Trophoblast cell (in vitro differentiated cells and primary cell): ENCODE data around the gene MYO18A.

ENCODE experiments used
- DNase-seq, 2 donors: peaks; one replicate each; pipeline ENCODE4 v3.0.0-alpha.2; 2016
- H2AFZ ChIP-seq: 2 replicates; pipeline ENCODE4 v1.6.1; 2013; ENCODE audit warnings: low read length, moderate library complexity, mild to moderate bottlenecking; ENCODE audit not compliant: insufficient read depth, poor library complexity
- H2AK5ac ChIP-seq: 2 replicates; pipeline ENCODE4 v1.6.1; 2013; ENCODE audit warnings: mild to moderate bottlenecking, low read length
- H2BK120ac ChIP-seq: 2 replicates; pipeline ENCODE4 v1.6.1; 2013; ENCODE audit warnings: low read length, mild to moderate bottlenecking, moderate library complexity; ENCODE audit not compliant: insufficient read depth, poor library complexity
- H2BK12ac ChIP-seq: 2 replicates; pipeline ENCODE4 v1.6.1; 2013; ENCODE audit warnings: mild to moderate bottlenecking, low read length, moderate library complexity
- H2BK5ac ChIP-seq: 2 replicates; pipeline ENCODE4 v1.6.1; 2013; ENCODE audit warnings: low read length, low read depth, moderate library complexity, mild to moderate bottlenecking; ENCODE audit not compliant: poor library complexity
- H3K14ac ChIP-seq: 2 replicates; pipeline ENCODE4 v1.6.1; 2013; ENCODE audit warnings: mild to moderate bottlenecking, low read length
- H3K18ac ChIP-seq: 2 replicates; pipeline ENCODE4 v1.6.1; 2013; ENCODE audit warnings: mild to moderate bottlenecking, low read length
- H3K23ac ChIP-seq: 2 replicates; pipeline ENCODE4 v1.6.1; 2013; ENCODE audit warnings: low read length
- H3K27ac ChIP-seq: 2 replicates; pipeline ENCODE4 v1.5.1; 2013; ENCODE audit warnings: low read depth, mild to moderate bottlenecking, inconsistent platforms, low read length, moderate library complexity
- H3K27me3 ChIP-seq: 2 replicates; pipeline ENCODE4 v1.6.1; 2013; ENCODE audit warnings: inconsistent platforms, mild to moderate bottlenecking, low read length, moderate library complexity; ENCODE audit not compliant: insufficient read depth
- H3K36me3 ChIP-seq, 2 experiments: 1 replicate in 1 of 2; 2 replicates in 1 of 2; pipeline ENCODE4 v1.6.1; 2013; ENCODE audit warnings: low read length in 2 of 2, mild to moderate bottlenecking in 2 of 2, moderate library complexity in 1 of 2; ENCODE audit not compliant: insufficient read depth in 2 of 2, control insufficient read depth in 1 of 2
- H3K4ac ChIP-seq: 2 replicates; pipeline ENCODE4 v1.6.1; 2013; ENCODE audit warnings: low read depth, mild to moderate bottlenecking, low read length, moderate library complexity
- H3K4me1 ChIP-seq, 2 experiments: 1 replicate in 1 of 2; 2 replicates in 1 of 2; pipeline ENCODE4 v1.6.1; 2013; ENCODE audit warnings: low read length in 2 of 2, mild to moderate bottlenecking in 2 of 2, moderate library complexity in 1 of 2; ENCODE audit not compliant: insufficient read depth in 2 of 2, control insufficient read depth in 1 of 2
- H3K4me2 ChIP-seq: 2 replicates; pipeline ENCODE4 v1.6.1; 2013; ENCODE audit warnings: inconsistent platforms, mild to moderate bottlenecking, low read length, moderate library complexity
- H3K4me3 ChIP-seq: 2 replicates; pipeline ENCODE4 v1.5.1; 2013; ENCODE audit warnings: mild to moderate bottlenecking, low read depth, low read length, inconsistent platforms
- H3K79me1 ChIP-seq: one replicate; pipeline ENCODE4 v1.6.1; 2013; ENCODE audit warnings: low read length
- H3K79me2 ChIP-seq: 2 replicates; pipeline ENCODE4 v1.6.1; 2013; ENCODE audit warnings: low read length, mild to moderate bottlenecking; ENCODE audit not compliant: control insufficient read depth, insufficient read depth, poor library complexity
- H3K9ac ChIP-seq: 2 replicates; pipeline ENCODE4 v1.6.1; 2013; ENCODE audit warnings: mild to moderate bottlenecking, low read length
- H3K9me3 ChIP-seq: 2 replicates; pipeline ENCODE4 v1.6.1; 2013; ENCODE audit warnings: low read depth, mild to moderate bottlenecking, control low read depth, inconsistent platforms, low read length; ENCODE audit not compliant: insufficient read depth
- H4K12ac ChIP-seq: 2 replicates; pipeline ENCODE4 v1.6.1; 2013; ENCODE audit warnings: low read depth, mild to moderate bottlenecking, low read length, moderate library complexity
- H4K8ac ChIP-seq: 2 replicates; pipeline ENCODE4 v1.6.1; 2013; ENCODE audit warnings: low read depth, mild to moderate bottlenecking, low read length, moderate library complexity
- H4K91ac ChIP-seq: one replicate; pipeline ENCODE4 v1.6.1; 2013; ENCODE audit warnings: low read depth, mild to moderate bottlenecking, low read length, moderate library complexity
- WGBS: extraction: QIAGEN DNeasy Blood & Tissue Kit; methylation state at CpG from one replicate; pipeline ENCODE4 v1.1.7; 2013; ENCODE audit warnings: missing lambda C conversion rate; ENCODE audit not compliant: insufficient read length, insufficient coverage; ENCODE audit errors: extremely low coverage; 5-methylcytosine and 5-hydroxymethylcytosine counted together

The MYO18A gene

GRCh38 chr17:29041571-29041970 lies 138.6 kb downstream of the MYO18A start:
- no peaks in the 10 kb centered on the region for H3K9me3 ChIP-seq
- H4K12ac ChIP-seq, result no peak overlapping the region
- no peak overlapping the region for H4K91ac ChIP-seq
- H3K27me3 ChIP-seq, result no peaks in the 10 kb centered on the region
- no peak overlapping the region for H3K18ac ChIP-seq
- no peak overlapping the region for H2AFZ ChIP-seq
- no peak overlapping the region for H3K4me2 ChIP-seq
- no peaks in the 10 kb centered on the region for H3K36me3 ChIP-seq
- H3K4ac ChIP-seq, result no peak overlapping the region
- H3K4me1 ChIP-seq, result peaks cover 2 to 8% of the 10 kb centered on the region in 2 experiments
- H3K23ac ChIP-seq, result no peak overlapping the region
- WGBS, result no CpG with 5 or more reads among the region's 6 CpGs
- no peak overlapping the region for H2BK120ac ChIP-seq
- H2BK12ac ChIP-seq, result no peak overlapping the region
- DNase-seq, result no peak
- H3K79me1 ChIP-seq, result no peaks in the 10 kb centered on the region
- no peak overlapping the region for H3K14ac ChIP-seq
- H3K79me2 ChIP-seq, result no peaks in the 10 kb centered on the region
- no peak overlapping the region for H2AK5ac ChIP-seq
- no peak overlapping the region for H4K8ac ChIP-seq
- H3K9ac ChIP-seq, result no peak overlapping the region
- H3K27ac ChIP-seq, result no peak overlapping the region
- H2BK5ac ChIP-seq, result no peak overlapping the region
- no peak overlapping the region for H3K4me3 ChIP-seq

- no peak overlapping the region for H2AK5ac ChIP-seq
- H3K14ac ChIP-seq, result no peak overlapping the region
- no peaks in the 10 kb centered on the region for H3K27me3 ChIP-seq
- no peak overlapping the region for H3K27ac ChIP-seq
- no peak overlapping the region for H2BK12ac ChIP-seq
- H2BK120ac ChIP-seq, result no peak overlapping the region
- no peak overlapping the region for H3K23ac ChIP-seq
- H2AFZ ChIP-seq, result no peak overlapping the region
- WGBS, result no CpG with 5 or more reads among the region's 2 CpGs
- no peak overlapping the region for H3K4me3 ChIP-seq
- no peak overlapping the region for H2BK5ac ChIP-seq
- no peak overlapping the region for H3K4me2 ChIP-seq
- H3K4ac ChIP-seq, result no peak overlapping the region
- no peaks in the 10 kb centered on the region for H3K36me3 ChIP-seq
- H3K79me2 ChIP-seq, result no peaks in the 10 kb centered on the region
- peaks cover 2 to 7% of the 10 kb centered on the region in 2 experiments for H3K4me1 ChIP-seq
- no peaks in the 10 kb centered on the region for H3K9me3 ChIP-seq
- DNase-seq, result peak; percentile 95 to 96
- no peak overlapping the region for H3K9ac ChIP-seq
- no peak overlapping the region for H4K91ac ChIP-seq
- H4K8ac ChIP-seq, result no peak overlapping the region
- H3K79me1 ChIP-seq, result no peaks in the 10 kb centered on the region
- H4K12ac ChIP-seq, result no peak overlapping the region
- H3K18ac ChIP-seq, result no peak overlapping the region
Measured at GRCh38 chr17:29041091-29041490, 139.1 kb downstream of the MYO18A start.

- Histone ChIP-seq H3K27me3 (no peaks in the 10 kb centered on the region), H3K14ac (no peak overlapping the region), H2BK120ac (no peak overlapping the region), H3K4me3 (no peak overlapping the region), H3K4me2 (no peak overlapping the region), H3K23ac (no peak overlapping the region), H4K12ac (no peak overlapping the region), H3K79me2 (no peaks in the 10 kb centered on the region), H3K36me3 (no peaks in the 10 kb centered on the region), H3K4ac (no peak overlapping the region), H3K79me1 (no peaks in the 10 kb centered on the region), H4K91ac (peak overlapping the region; percentile 28), H2AK5ac (no peak overlapping the region), H2BK12ac (no peak overlapping the region), H3K18ac (no peak overlapping the region), H4K8ac (no peak overlapping the region), H2BK5ac (no peak overlapping the region), H3K9ac (no peak overlapping the region), H3K9me3 (no peaks in the 10 kb centered on the region), H3K27ac (no peak overlapping the region), H3K4me1 (peaks cover 0 to 7% of the 10 kb centered on the region in 2 experiments), H2AFZ (no peak overlapping the region)
- no CpG with 5 or more reads among the region's 13 CpGs for WGBS
- DNase-seq, result peak; percentile 61 to 73
Measured at GRCh38 chr17:29039764-29040598, 140.2 kb downstream of the MYO18A start.

- Histone ChIP-seq H2AFZ (no peak overlapping the region), H2BK5ac (no peak overlapping the region), H3K27me3 (no peaks in the 10 kb centered on the region), H2BK12ac (no peak overlapping the region), H4K8ac (no peak overlapping the region), H3K79me1 (no peaks in the 10 kb centered on the region), H3K4me2 (no peak overlapping the region), H3K9me3 (no peaks in the 10 kb centered on the region), H3K4me3 (no peak overlapping the region), H3K23ac (no peak overlapping the region), H4K12ac (no peak overlapping the region), H3K18ac (no peak overlapping the region), H2AK5ac (no peak overlapping the region), H3K27ac (no peak overlapping the region), H2BK120ac (no peak overlapping the region), H4K91ac (no peak overlapping the region), H3K36me3 (no peaks in the 10 kb centered on the region), H3K79me2 (no peaks in the 10 kb centered on the region), H3K4me1 (peaks cover 0 to 7% of the 10 kb centered on the region in 2 experiments), H3K14ac (no peak overlapping the region), H3K4ac (no peak overlapping the region), H3K9ac (no peak overlapping the region)
- whole genome bisulfite sequencing, result no CpG with 5 or more reads among the region's 15 CpGs
- no peak for DNase-seq
Measured at GRCh38 chr17:29038085-29038795, 142.0 kb downstream of the MYO18A start.
